Measurements from ENCODE around the gene GNPTAB.

Gene GNPTAB

DNA sequence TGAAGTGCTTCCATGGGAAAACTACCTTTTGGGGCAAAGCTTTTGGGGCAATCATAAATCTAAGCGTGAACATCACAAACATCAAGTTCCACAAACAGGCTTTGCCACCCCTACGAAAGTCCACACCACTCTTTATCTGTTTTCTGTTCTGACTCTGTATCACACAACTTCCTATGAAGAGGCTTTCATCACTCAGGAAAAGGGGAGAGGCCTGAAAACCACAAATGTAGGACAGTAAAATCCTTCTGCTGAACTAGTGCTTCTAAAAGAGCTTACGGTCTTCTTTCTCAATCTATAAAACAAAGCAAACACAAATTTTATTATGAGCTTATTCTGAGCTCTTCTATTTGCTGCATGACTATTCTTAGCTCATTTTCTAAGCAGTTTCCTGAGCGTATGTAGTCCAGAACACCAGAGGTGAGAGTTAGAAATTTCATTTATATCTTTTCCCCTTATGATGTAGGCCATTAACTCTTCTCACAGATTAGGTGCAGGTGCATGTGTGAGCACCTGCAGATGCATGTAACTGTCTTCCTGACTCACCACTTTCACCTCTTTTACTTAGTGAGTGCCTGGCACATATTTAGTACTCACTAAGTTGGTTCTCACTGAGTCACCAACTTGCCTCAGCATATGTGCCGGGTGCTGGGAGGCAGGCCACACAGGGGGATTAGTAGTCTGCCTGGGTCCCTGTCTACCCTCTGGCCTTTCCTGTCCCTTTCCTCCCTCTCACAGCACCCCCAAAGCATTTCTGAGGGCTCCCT, 58.6 kb downstream of the GNPTAB start:
- DNase-seq (ENCODE audit: extremely low spot score): no peak

DNA sequence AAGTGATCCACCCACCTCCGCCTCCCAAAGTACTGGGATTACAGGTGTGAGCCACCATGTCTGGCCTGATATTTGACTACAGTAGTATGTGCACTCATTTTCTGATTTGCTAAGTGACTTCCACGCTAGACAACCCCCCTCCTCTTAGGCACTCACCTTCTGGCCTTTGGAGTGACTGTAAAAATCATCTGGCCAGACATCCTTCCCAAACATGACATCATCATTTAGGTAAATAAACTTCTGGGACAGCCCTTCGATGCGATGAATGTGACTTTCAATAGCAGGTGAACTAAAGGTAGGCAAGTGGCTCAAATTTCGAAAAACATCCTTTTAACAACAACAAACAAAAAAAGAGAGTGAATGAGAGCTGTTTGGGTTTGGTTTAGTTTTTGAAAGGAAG, 60.9 kb downstream of the GNPTAB start:
- ChIA-PET POLR2A (no interaction called here), CTCF (interaction anchor here (0.9 to 2.6 kb wide), 6 partner anchors 10 to 70 kb away, joined by 3 to 15 read pairs (median 11); partner anchors contain the start of gene GNPTAB)
- no peak for DNase-seq (ENCODE audit: extremely low spot score)
- TF ChIP-seq, protein P1, sequence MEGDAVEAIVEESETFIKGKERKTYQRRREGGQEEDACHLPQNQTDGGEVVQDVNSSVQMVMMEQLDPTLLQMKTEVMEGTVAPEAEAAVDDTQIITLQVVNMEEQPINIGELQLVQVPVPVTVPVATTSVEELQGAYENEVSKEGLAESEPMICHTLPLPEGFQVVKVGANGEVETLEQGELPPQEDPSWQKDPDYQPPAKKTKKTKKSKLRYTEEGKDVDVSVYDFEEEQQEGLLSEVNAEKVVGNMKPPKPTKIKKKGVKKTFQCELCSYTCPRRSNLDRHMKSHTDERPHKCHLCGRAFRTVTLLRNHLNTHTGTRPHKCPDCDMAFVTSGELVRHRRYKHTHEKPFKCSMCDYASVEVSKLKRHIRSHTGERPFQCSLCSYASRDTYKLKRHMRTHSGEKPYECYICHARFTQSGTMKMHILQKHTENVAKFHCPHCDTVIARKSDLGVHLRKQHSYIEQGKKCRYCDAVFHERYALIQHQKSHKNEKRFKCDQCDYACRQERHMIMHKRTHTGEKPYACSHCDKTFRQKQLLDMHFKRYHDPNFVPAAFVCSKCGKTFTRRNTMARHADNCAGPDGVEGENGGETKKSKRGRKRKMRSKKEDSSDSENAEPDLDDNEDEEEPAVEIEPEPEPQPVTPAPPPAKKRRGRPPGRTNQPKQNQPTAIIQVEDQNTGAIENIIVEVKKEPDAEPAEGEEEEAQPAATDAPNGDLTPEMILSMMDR (IDR thresholded peaks at IDR 0.05; ENCODE audit: control extremely low read depth, extremely low read depth, low read depth, missing control alignments): no peak

More for the DNA sequence above, 58.6 kb downstream of the GNPTAB start:
- TF ChIP-seq, protein P1 (IDR thresholded peaks at IDR 0.05; ENCODE audit: control extremely low read depth, extremely low read depth, low read depth, missing control alignments): no peak
- CTCF ChIA-PET: interaction anchor here (0.6 to 3.6 kb wide), 25 partner anchors 8 to 771 kb away, joined by 3 to 96 read pairs (median 6); partner anchors contain the start of gene GNPTAB
- POLR2A ChIA-PET: interaction anchor here (0.5 kb wide), 1 partner anchor 51 kb away, joined by 4 read pairs; no protein-coding TSS in a partner anchor

DNA sequence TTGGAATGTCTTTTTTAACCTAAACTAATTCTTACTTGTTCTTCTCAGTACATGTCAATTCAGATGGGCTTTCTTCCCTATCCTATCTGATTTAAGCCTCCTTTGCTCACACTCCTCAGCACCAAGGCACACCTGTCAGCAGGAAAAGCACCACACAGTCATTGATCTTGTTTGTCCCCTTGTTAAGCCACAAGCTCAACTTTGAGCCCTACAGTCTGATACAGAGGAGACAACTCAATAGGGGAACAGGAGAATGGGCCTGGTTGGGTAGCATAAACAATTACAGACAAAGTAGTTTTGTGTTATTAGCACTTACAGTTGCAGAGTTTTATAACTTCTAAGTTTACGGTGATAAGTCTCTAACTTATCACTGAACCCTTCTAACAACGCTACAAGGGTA, 62.0 kb downstream of the GNPTAB start:
- POLR2A ChIA-PET: no interaction called here

DNA sequence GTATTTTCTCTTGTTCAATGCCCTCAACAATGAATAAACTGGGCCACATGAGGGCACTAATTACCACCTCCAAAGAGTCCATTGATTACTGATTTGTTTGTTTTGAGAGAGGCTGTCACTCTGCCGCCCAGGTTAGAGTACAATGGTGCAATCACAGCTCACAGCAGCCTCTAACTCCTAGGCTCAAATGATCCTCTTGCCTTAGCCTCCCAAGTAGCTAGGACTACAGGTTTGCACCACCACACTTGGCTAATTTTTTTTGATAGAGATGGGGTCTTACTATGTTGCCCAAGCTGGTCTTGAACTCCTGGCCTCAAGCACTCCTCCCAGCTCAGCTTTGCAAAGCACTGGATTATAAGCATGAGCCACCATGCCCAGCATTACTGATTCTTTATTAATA, 63.2 kb downstream of the GNPTAB start:
- DNase-seq (ENCODE audit: extremely low spot score): no peak
- CTCF ChIA-PET: interaction anchor here (1.3 kb wide), 1 partner anchor 10 kb away, joined by 3 read pairs; no protein-coding TSS in a partner anchor
- POLR2A ChIA-PET: no interaction called here
- TF ChIP-seq, protein P1 (IDR thresholded peaks at IDR 0.05; ENCODE audit: control extremely low read depth, extremely low read depth, low read depth, missing control alignments): no peak

More for the DNA sequence above, 62.0 kb downstream of the GNPTAB start:
- TF ChIP-seq, protein P1 (IDR thresholded peaks at IDR 0.05; ENCODE audit: control extremely low read depth, extremely low read depth, low read depth, missing control alignments): no peak
- CTCF ChIA-PET: interaction anchor here (0.6 to 2.6 kb wide), 9 partner anchors 9 to 71 kb away, joined by 3 to 15 read pairs (median 8); partner anchors contain the start of gene GNPTAB
- no peak for DNase-seq (ENCODE audit: extremely low spot score)

DNA sequence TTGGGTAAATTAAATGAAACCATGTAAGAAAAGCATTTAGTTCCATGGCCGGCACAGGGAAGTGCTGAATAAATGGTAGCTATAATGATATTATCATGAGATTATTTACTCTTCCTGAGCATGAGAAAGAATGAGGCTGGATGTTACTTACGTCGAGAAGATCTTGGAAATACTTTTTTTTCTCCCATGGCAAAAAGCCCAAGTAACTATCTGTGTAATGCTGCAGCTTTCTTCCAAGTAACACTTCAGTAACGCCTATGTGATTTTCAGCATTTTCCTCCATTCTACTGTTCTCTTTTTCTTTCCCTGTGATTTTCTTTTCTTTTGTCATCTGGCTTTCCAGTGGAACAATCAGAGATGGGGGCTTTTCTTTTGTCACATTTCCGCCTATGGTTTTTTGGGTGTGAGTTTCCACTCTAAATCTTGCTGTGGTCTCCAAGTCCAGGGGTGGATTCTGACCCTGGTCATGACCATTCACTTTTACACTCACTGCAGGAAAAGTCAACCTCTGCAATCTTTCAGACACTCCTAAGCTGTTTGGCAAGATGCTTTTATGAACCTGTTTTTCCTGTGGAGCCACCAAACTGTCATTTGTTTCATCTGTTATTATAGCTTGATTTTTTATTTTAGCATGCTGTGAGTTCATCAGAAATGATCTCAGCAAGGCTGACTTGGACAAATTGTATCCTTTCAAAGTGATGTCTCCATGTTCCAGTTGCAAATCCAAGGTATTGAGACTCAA, 66.5 kb downstream of the GNPTAB start:
- ChIA-PET CTCF (interaction anchor here (1.3 to 1.8 kb wide), 4 partner anchors 9 to 67 kb away, joined by 3 to 12 read pairs (median 4); partner anchors contain the start of gene GNPTAB), POLR2A (no interaction called here)
- no peak for DNase-seq (ENCODE audit: extremely low spot score)
- TF ChIP-seq, protein P1 (IDR thresholded peaks at IDR 0.05; ENCODE audit: control extremely low read depth, extremely low read depth, low read depth, missing control alignments): no peak

DNA sequence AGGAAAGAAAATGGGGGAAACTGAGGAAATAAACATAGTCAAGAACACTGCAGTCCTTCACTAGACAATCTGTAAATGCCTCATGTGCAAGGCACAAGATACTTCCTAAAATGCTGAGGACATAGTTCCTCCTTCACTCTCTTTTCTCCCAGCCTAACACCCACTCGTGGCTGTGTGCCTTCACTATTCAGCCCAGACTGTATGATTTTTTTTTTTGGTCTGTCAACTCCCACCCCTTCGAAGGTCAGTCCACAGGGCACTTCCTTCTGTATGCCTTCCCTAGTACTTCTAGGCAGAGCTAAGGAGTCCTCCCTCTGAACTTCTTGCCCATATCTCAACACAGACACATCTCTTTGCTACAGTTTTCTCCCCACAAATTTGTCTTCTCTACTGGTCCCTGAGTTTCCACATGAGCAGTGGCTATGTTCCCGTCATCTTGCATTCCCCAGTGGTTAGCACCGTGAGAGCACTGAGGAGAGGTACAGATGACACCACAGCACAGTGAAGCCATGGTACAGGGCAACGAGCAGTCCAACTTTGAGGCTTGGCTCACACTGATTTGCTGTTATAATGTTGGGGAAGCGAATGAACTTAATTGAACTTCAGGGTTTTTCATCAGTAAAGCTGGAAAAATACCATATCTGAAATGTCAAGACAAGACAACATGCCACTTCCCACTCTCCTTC, 67.4 kb downstream of the GNPTAB start:
- POLR2A ChIA-PET: no interaction called here
- CTCF ChIA-PET: interaction anchor here (1.3 to 1.8 kb wide), 3 partner anchors 10 to 67 kb away, joined by 3 to 12 read pairs (median 4); partner anchors contain the start of gene GNPTAB
- no peak for DNase-seq (ENCODE audit: extremely low spot score)
- TF ChIP-seq, protein P1 (IDR thresholded peaks at IDR 0.05; ENCODE audit: control extremely low read depth, extremely low read depth, low read depth, missing control alignments): no peak
